Measurements from ENCODE around the gene ARL8A.

Gene ARL8A

GRCh38 chr1:202157945-202158344, 13.4 kb upstream of the ARL8A start:
- no peaks in the 10 kb centered on the region for H3K27me3 ChIP-seq (ENCODE audit: low read depth)
- no peaks in the 10 kb centered on the region for H3K9me3 ChIP-seq
- H3K36me3 ChIP-seq (replicated peaks): no peaks in the 10 kb centered on the region
- no peak for DNase-seq (ENCODE audit: low spot score in 2 of 2)
- in situ Hi-C loops (cut with MboI; ENCODE audit: low sequenced_read_pairs): no loop called here
- H3K4me1 ChIP-seq: no peaks in the 10 kb centered on the region; the same call in 1 of the 2 replicates
- no peak overlapping the region for H3K4me3 ChIP-seq

GRCh38 chr1:202156590-202156989, 12.1 kb upstream of the ARL8A start:
- Histone ChIP-seq H3K4me3 (no peak overlapping the region), H3K27me3 (ENCODE audit: low read depth) (no peaks in the 10 kb centered on the region), H3K4me1 (no peaks in the 10 kb centered on the region; the same call in 1 of the 2 replicates), H3K36me3 (replicated peaks) (no peaks in the 10 kb centered on the region), H3K9me3 (no peaks in the 10 kb centered on the region)
- in situ Hi-C loops (cut with MboI; ENCODE audit: low sequenced_read_pairs): no loop called here
- DNase-seq (ENCODE audit: low spot score in 2 of 2): no peak

DNA sequence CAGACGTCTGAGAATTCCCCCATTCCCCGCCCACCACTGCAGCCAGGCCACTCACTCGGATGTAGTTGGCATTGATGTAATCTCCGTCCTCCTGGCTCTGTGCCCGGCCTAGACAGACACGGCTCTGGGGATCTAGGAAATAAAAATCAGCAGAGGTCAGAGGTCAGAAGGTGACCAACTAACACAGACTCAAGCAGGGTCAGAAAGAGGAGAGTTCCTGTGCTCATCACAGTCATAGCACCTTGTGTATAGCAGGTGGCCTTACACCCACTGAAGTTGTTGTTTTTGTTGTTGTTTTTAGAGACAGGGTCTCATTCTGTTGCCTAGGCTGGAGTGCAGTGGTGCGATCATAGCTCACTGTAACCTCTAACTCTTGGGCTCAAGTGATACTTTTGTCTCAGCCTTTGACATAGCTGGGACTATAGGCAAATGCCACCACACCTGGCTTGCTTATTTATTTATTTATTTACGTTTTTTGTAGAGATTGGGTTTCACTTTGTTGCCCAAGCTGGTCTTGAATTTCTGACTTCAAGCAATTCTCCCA, 11.0 kb upstream of the ARL8A start:
- DNase-seq (ENCODE audit: low spot score in 2 of 2): no peak
- in situ Hi-C loops (cut with MboI; ENCODE audit: low sequenced_read_pairs): no loop called here

DNA sequence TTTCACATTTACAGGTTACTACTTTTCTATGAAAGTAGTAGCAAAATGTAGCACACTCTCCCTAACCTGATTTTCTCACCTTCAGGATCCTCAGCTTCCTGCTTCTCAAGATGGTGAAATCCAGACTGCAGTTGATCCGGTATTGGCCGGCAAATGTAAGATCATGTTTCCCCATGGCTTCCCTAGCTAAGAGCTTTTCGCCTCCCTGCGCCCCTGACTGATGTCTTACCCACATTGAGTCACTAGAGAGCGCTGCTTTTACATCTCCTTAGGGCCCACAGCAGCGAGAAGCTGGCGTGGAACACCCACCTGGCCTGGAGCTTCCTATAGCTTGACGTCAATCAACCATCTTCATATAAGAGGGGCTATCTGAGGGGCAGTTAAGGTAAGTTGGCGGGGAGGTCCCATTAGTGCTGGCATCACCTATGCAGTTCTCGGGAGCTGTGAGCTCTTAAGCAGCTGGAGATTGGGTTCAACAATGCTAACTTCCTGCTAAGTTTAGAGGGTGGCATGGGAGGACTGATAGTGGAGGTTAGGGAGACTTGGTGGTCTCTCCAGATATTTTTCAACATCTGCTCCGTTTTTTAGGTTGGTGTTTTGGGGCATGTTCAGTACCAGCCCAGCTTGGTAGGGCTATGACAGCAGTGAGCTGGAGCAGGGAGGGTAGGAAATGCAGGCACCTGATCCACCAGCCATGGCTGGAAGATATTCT, 10.4 kb upstream of the ARL8A start:
- Histone ChIP-seq H3K36me3 (replicated peaks) (no peaks in the 10 kb centered on the region), H3K27me3 (ENCODE audit: low read depth) (no peaks in the 10 kb centered on the region), H3K4me1 (no peaks in the 10 kb centered on the region; the same call in 1 of the 2 replicates), H3K4me3 (no peak overlapping the region), H3K9me3 (no peaks in the 10 kb centered on the region)
- in situ Hi-C loops (cut with MboI; ENCODE audit: low sequenced_read_pairs): no loop called here
- peak; percentile 44 to 75 for DNase-seq (ENCODE audit: low spot score in 2 of 2)

More for the DNA sequence above, 11.0 kb upstream of the ARL8A start:
- no peaks in the 10 kb centered on the region; the same call in 1 of the 2 replicates for H3K4me1 ChIP-seq
- H3K9me3 ChIP-seq: no peaks in the 10 kb centered on the region
- no peaks in the 10 kb centered on the region for H3K27me3 ChIP-seq (ENCODE audit: low read depth)
- H3K36me3 ChIP-seq (replicated peaks): no peaks in the 10 kb centered on the region
- no peak overlapping the region for H3K4me3 ChIP-seq

DNA sequence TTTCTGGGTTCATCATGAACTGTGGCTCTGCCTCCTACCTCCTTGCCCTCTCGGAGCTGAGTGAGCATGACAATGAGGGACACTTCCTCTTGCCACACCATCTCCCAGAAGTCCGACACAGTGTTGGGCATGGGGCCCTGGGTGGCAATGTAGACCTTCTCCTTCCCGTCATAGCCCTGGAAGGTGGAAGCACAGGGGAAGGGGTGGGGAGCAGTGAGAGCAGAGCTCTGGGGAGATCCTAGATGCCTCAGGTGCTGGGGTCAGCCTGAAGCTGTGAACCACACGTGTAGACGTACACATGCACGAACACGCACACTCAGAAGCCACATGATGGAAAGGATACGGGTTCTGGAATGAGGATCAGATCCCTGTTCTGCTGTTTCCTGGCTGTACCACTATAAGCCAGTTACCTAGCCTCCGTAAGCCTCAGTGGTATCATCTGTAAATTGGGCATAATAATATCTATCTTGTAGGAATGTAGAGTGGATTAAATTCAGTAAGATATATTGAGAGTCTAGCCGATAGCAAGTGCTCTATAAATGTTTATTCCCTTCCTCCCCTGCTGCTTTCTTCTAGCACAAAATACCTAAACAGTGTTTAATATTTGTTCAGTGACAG, 9.7 kb upstream of the ARL8A start:
- H3K9me3 ChIP-seq: no peaks in the 10 kb centered on the region
- H3K4me1 ChIP-seq: no peaks in the 10 kb centered on the region; the same call in 1 of the 2 replicates
- in situ Hi-C loops (cut with MboI; ENCODE audit: low sequenced_read_pairs): no loop called here
- no peak for DNase-seq (ENCODE audit: low spot score in 2 of 2)
- H3K4me3 ChIP-seq: no peak overlapping the region
- H3K27me3 ChIP-seq (ENCODE audit: low read depth): no peaks in the 10 kb centered on the region
- no peaks in the 10 kb centered on the region for H3K36me3 ChIP-seq (replicated peaks)

- Histone ChIP-seq H3K4me1 (no peaks in the 10 kb centered on the region; the same call in 1 of the 2 replicates), H3K4me3 (no peak overlapping the region), H3K36me3 (replicated peaks) (no peaks in the 10 kb centered on the region), H3K9me3 (no peaks in the 10 kb centered on the region), H3K27me3 (ENCODE audit: low read depth) (no peaks in the 10 kb centered on the region)
- no peak for DNase-seq (ENCODE audit: low spot score in 2 of 2)
- in situ Hi-C loops (cut with MboI; ENCODE audit: low sequenced_read_pairs): no loop called here
Observed at GRCh38 chr1:202153284-202153683, 8.7 kb upstream of the ARL8A start.

GRCh38 chr1:202152399-202152798, 7.9 kb upstream of the ARL8A start:
- H3K9me3 ChIP-seq: no peaks in the 10 kb centered on the region
- in situ Hi-C loops (cut with MboI; ENCODE audit: low sequenced_read_pairs): no loop called here
- H3K27me3 ChIP-seq (ENCODE audit: low read depth): no peaks in the 10 kb centered on the region
- no peaks in the 10 kb centered on the region; the same call in 1 of the 2 replicates for H3K4me1 ChIP-seq
- no peak overlapping the region for H3K4me3 ChIP-seq
- no peak for DNase-seq (ENCODE audit: low spot score in 2 of 2)
- H3K36me3 ChIP-seq (replicated peaks): no peaks in the 10 kb centered on the region

DNA sequence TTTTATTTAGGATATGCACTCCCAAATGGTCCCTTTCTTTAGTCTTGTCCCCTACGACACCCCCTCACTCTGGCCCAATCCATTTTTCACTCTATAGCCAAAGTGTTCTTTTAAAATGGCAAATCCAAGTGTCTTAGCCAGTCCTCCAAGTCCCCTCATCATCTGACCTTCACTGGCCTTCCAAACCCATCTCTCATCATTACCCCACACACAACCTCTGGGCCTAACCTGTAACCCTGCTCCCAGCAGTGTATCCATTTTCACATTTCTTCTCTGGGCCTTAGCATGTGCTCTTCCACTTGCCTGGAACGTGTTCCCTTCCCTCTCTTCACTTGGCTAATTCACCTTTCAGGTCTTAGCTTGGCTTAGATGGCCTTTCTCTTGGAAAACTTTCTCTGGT, 6.5 kb upstream of the ARL8A start:
- in situ Hi-C loops (cut with MboI; ENCODE audit: low sequenced_read_pairs): no loop called here
- no peaks in the 10 kb centered on the region; the same call in 1 of the 2 replicates for H3K4me1 ChIP-seq
- no peaks in the 10 kb centered on the region for H3K9me3 ChIP-seq
- H3K4me3 ChIP-seq: no peak overlapping the region
- H3K36me3 ChIP-seq (replicated peaks): no peaks in the 10 kb centered on the region
- no peak for DNase-seq (ENCODE audit: low spot score in 2 of 2)
- H3K27me3 ChIP-seq (ENCODE audit: low read depth): no peaks in the 10 kb centered on the region

- in situ Hi-C loops (cut with MboI; ENCODE audit: low sequenced_read_pairs): no loop called here
- Histone ChIP-seq H3K27me3 (ENCODE audit: low read depth) (no peaks in the 10 kb centered on the region), H3K9me3 (no peaks in the 10 kb centered on the region), H3K4me3 (no peak overlapping the region), H3K4me1 (no peaks in the 10 kb centered on the region; the same call in none of the 2 replicates), H3K36me3 (replicated peaks) (no peaks in the 10 kb centered on the region)
- DNase-seq (ENCODE audit: low spot score in 2 of 2): no peak
Observed at GRCh38 chr1:202150602-202151001, 6.1 kb upstream of the ARL8A start.

DNA sequence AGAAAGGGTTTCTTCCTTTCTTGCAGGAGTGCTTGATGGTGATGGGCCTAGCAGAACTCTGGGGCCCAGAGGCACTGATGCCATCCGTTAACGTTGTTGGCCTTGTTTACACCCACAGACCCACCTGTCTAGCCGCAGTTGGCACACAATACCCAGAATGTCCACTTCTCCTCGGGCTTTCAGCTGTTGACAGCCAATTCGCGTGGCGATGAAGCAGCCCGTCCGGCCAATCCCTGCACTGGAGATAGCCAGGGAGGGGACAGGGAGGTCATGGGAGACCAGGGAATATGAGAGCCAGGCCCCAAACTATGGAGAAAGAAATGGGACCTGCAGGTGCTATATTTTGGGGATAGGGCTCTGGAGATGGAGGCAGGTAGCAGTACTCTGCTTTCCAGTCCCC, 5.7 kb upstream of the ARL8A start:
- in situ Hi-C loops (cut with MboI; ENCODE audit: low sequenced_read_pairs): no loop called here
- Histone ChIP-seq H3K36me3 (replicated peaks) (no peaks in the 10 kb centered on the region), H3K9me3 (no peaks in the 10 kb centered on the region), H3K4me1 (peaks cover 3% of the 10 kb centered on the region), H3K4me3 (no peak overlapping the region), H3K27me3 (ENCODE audit: low read depth) (no peaks in the 10 kb centered on the region)
- DNase-seq (ENCODE audit: low spot score in 2 of 2): no peak

DNA sequence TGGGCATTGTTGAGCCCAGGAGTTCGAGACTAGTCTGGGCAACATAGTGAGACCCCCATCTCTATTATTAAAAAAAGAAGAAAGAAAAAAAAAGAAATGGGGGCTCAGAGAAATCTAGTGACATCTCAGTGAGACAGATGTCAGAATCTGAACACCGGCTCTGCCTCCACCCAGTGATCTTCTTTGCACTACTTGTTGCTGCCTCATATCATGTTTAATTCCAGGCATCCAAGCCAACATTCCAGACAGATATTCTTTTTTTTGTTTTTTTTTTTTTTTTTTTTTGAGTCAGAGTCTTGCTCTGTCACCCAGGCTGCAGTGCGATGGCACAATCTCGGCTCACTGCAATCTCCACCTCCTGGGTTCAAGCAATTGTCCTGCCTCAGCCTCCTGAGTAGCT, 5.0 kb upstream of the ARL8A start:
- in situ Hi-C loops (cut with MboI; ENCODE audit: low sequenced_read_pairs): no loop called here
- DNase-seq (ENCODE audit: low spot score in 2 of 2): no peak
- Histone ChIP-seq H3K4me1 (peaks cover 6% of the 10 kb centered on the region), H3K36me3 (replicated peaks) (no peaks in the 10 kb centered on the region), H3K4me3 (no peak overlapping the region), H3K27me3 (ENCODE audit: low read depth) (no peaks in the 10 kb centered on the region), H3K9me3 (no peaks in the 10 kb centered on the region)

DNA sequence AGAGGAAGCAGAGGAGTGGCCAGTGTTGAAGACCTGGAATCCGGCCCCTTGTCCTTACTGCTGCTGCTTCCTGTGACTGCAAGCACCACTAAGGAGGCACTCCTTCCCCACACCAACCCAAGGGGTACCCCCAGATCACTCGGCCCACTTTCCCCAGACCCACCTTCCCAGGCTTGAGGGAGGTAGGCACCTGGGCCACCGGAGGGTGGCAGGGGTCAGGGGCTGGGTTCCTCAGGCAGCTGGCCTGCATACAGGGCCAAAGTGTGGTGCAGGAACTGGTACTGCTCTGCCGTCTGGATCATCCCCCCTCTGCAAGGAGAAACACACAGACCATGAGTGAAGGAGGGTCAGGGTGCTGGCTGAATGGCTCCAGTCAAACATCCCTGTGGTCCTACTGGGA, 3.9 kb upstream of the ARL8A start:
- Histone ChIP-seq H3K4me1 (peaks cover 6% of the 10 kb centered on the region), H3K4me3 (no peak overlapping the region), H3K27me3 (ENCODE audit: low read depth) (no peaks in the 10 kb centered on the region), H3K9me3 (no peaks in the 10 kb centered on the region), H3K36me3 (replicated peaks) (0 out of 2 replicates have a peak, but pooled peaks cover 3% of the 10 kb centered on the region)
- no peak for DNase-seq (ENCODE audit: low spot score in 2 of 2)
- in situ Hi-C loops (cut with MboI; ENCODE audit: low sequenced_read_pairs): no loop called here

GRCh38 chr1:202146993-202147392, 2.5 kb upstream of the ARL8A start:
- no peak overlapping the region for H3K4me3 ChIP-seq
- H3K36me3 ChIP-seq (replicated peaks): 0 out of 2 replicates have a peak, but pooled peaks cover 6% of the 10 kb centered on the region
- no peaks in the 10 kb centered on the region for H3K27me3 ChIP-seq (ENCODE audit: low read depth)
- in situ Hi-C loops (cut with MboI; ENCODE audit: low sequenced_read_pairs): no loop called here
- no peaks in the 10 kb centered on the region for H3K9me3 ChIP-seq
- no peak for DNase-seq (ENCODE audit: low spot score in 2 of 2)
- peaks cover 12% of the 10 kb centered on the region for H3K4me1 ChIP-seq

DNA sequence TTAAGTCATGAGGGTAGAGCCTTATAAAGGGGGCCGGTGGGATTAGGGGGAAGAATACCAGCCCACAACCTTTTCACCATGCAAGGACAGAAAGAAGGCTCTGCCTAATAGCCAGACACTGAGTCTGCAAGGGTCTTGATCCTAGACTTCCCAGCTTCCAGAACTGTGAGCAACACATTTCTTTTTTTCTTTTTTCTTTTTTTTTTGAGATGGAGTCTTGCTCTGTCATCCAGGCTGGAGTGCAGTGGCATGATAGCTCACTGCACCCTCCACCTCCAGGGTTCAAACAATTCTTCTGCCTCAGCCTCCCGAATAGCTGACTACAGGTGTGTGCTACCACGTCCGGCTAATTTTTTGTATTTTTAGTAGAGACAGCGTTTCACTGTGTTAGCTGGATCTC, 1.7 kb upstream of the ARL8A start:
- no peak for DNase-seq (ENCODE audit: low spot score in 2 of 2)
- H3K36me3 ChIP-seq (replicated peaks): 0 out of 2 replicates have a peak, but pooled peaks cover 6% of the 10 kb centered on the region
- no peaks in the 10 kb centered on the region for H3K27me3 ChIP-seq (ENCODE audit: low read depth)
- H3K9me3 ChIP-seq: no peaks in the 10 kb centered on the region
- H3K4me3 ChIP-seq: no peak overlapping the region
- in situ Hi-C loops (cut with MboI; ENCODE audit: low sequenced_read_pairs): no loop called here
- H3K4me1 ChIP-seq: peaks cover 12% of the 10 kb centered on the region

Data from HAP-1 (cell line).